ENCODE data around the gene FKBP6. TPM values are rescaled to one million over a fixed set of nuclear protein-coding genes. Genes with fewer than 3 reads are reported as not detected.

Gene FKBP6
- total RNA-seq, 1 experiment from 2014 or later = not detected

DNA sequence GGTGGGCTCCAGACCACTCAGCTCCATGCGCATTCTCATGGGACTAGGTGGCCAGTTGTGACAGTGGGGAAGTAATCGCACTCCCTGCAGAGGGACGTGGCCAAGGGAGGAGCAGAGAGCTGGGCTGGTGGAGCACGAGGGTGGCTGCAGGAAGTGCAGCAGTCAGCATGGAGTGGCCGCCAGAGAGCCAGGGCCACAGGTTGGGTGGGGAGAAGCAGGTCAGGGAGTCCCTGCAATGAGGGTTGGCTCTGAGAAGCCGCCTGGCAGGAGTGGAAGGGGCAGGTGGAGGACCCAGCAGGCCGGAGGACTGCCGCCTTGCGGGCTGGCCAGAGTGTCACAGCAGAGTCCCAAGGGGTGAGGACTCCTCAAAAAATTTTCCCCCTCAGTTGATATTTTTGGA is 26.2 kb downstream of the FKBP6 start:
- peaks cover 23 to 27% of the 10 kb centered on the region in 2 experiments for H3K4me1 Mint-ChIP-seq
- Histone ChIP-seq H3K9me3 (ENCODE audit: control insufficient read depth, low read depth, low read length) (no peaks in the 10 kb centered on the region), H3K4ac (ENCODE audit: low read depth, low read length) (no peak overlapping the region), H3K4me2 (ENCODE audit: insufficient read depth, insufficient read length, low read length) (no peak overlapping the region), H4K20me1 (ENCODE audit: control insufficient read depth, insufficient read depth, insufficient read length) (no peaks in the 10 kb centered on the region), H3K18ac (ENCODE audit: insufficient read length, low read depth, low read length) (no peak overlapping the region), H3K79me2 (ENCODE audit: insufficient read depth, low read length) (no peaks in the 10 kb centered on the region), H3K9ac (ENCODE audit: extremely low read depth, insufficient read length, low read length) (no peak overlapping the region), H3K14ac (ENCODE audit: insufficient read depth, low read length) (no peak overlapping the region), H2BK15ac (ENCODE audit: low read depth, low read length) (no peak overlapping the region), H2BK120ac (ENCODE audit: low read depth, low read length, poor library complexity, severe bottlenecking) (no peak overlapping the region), H3K27ac (ENCODE audit: insufficient read length, low read depth, low read length) (no peak overlapping the region), H3K27me3 (ENCODE audit: insufficient read depth, low read length) (no peaks in the 10 kb centered on the region), H2BK12ac (ENCODE audit: insufficient read length, low read depth, low read length) (no peak overlapping the region), H3K79me1 (ENCODE audit: insufficient read depth, low read depth, low read length, poor library complexity, severe bottlenecking) (no peaks in the 10 kb centered on the region), H2BK20ac (ENCODE audit: low read depth, low read length, poor library complexity, severe bottlenecking) (no peak overlapping the region), H3K56ac (ENCODE audit: insufficient read length, low read depth, low read length) (no peak overlapping the region), H2BK5ac (ENCODE audit: insufficient read length, low read length) (no peak overlapping the region), H4K5ac (ENCODE audit: insufficient read length, low read depth, low read length) (no peak overlapping the region), H4K91ac (ENCODE audit: insufficient read length, low read depth, low read length) (no peak overlapping the region), H2AFZ (ENCODE audit: low read length) (no peak overlapping the region), H3K23ac (ENCODE audit: insufficient read length, low read depth, low read length) (no peak overlapping the region), H4K8ac (replicated peaks; ENCODE audit: insufficient read length, low read depth, low read length) (no peak overlapping the region), H3K4me1 (ENCODE audit: insufficient read depth, low read length) (peaks cover 6% of the 10 kb centered on the region; the same call in 1 of the 2 replicates), H2AK5ac (ENCODE audit: insufficient read length, low read length) (no peak overlapping the region), H3T11ph (ENCODE audit: low read length) (no peak overlapping the region), H3K23me2 (ENCODE audit: insufficient read length, low read depth, low read length, poor library complexity, severe bottlenecking) (no peaks in the 10 kb centered on the region)
- H3K9me3 Mint-ChIP-seq = peaks cover 8 to 11% of the 10 kb centered on the region in 2 experiments; a peak in 4 of 5 replicates
- no peak for DNase-seq
- no peak overlapping the region for H3K4me3 Mint-ChIP-seq
- no CpG with 5 or more reads among the region's 9 CpGs for WGBS (ENCODE audit: extremely low coverage, insufficient read length, low lambda C conversion rate)
- TF ChIP-seq, protein P1, sequence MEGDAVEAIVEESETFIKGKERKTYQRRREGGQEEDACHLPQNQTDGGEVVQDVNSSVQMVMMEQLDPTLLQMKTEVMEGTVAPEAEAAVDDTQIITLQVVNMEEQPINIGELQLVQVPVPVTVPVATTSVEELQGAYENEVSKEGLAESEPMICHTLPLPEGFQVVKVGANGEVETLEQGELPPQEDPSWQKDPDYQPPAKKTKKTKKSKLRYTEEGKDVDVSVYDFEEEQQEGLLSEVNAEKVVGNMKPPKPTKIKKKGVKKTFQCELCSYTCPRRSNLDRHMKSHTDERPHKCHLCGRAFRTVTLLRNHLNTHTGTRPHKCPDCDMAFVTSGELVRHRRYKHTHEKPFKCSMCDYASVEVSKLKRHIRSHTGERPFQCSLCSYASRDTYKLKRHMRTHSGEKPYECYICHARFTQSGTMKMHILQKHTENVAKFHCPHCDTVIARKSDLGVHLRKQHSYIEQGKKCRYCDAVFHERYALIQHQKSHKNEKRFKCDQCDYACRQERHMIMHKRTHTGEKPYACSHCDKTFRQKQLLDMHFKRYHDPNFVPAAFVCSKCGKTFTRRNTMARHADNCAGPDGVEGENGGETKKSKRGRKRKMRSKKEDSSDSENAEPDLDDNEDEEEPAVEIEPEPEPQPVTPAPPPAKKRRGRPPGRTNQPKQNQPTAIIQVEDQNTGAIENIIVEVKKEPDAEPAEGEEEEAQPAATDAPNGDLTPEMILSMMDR (conservative IDR thresholded peaks at IDR 0.05) = no peak
- H3K27me3 Mint-ChIP-seq (ENCODE audit: low read depth) = peaks cover 2% of the 10 kb centered on the region; the same call in 1 of the 2 replicates
- peaks cover 0 to 7% (median 2%) of the 10 kb centered on the region in 3 experiments; a peak in 5 of 7 replicates for H3K36me3 Mint-ChIP-seq (ENCODE audit: insufficient read depth in 1 of 3, low read depth in 3 of 3)
- no peak overlapping the region for H3K27ac Mint-ChIP-seq
